H9 (cell line): ENCODE results near the gene C10orf71. TPM values are rescaled to one million over a fixed set of nuclear protein-coding genes. Genes with fewer than 3 reads are reported as not detected.

Experiments used
- DNase-seq: peaks from one replicate; pipeline ENCODE4 v3.0.0-alpha.2; 2017
- H2AFZ ChIP-seq: one replicate; pipeline ENCODE4 v1.6.1; 2013; ENCODE audit warnings: mild to moderate bottlenecking, low read length, control low read depth, moderate library complexity
- H2AK5ac ChIP-seq: 2 replicates; pipeline ENCODE4 v1.6.1; 2013; ENCODE audit warnings: low read length, control low read depth, mixed read lengths; ENCODE audit not compliant: insufficient read length
- H2BK120ac ChIP-seq: one replicate; pipeline ENCODE4 v1.6.1; 2013; ENCODE audit warnings: low read depth, mild to moderate bottlenecking, low read length, control low read depth, inconsistent platforms; ENCODE audit not compliant: poor library complexity, severe bottlenecking
- H2BK12ac ChIP-seq: 2 replicates; pipeline ENCODE4 v1.6.1; 2013; ENCODE audit warnings: low read length, control low read depth, mixed read lengths, low read depth; ENCODE audit not compliant: insufficient read length
- H2BK15ac ChIP-seq: 2 replicates; pipeline ENCODE4 v1.6.1; 2013; ENCODE audit warnings: low read depth, low read length, control low read depth
- H2BK20ac ChIP-seq: one replicate; pipeline ENCODE4 v1.6.1; 2013; ENCODE audit warnings: low read depth, mild to moderate bottlenecking, low read length, control low read depth, inconsistent platforms; ENCODE audit not compliant: poor library complexity, severe bottlenecking
- H2BK5ac ChIP-seq: 2 replicates; pipeline ENCODE4 v1.6.1; 2013; ENCODE audit warnings: low read length, control low read depth, mixed read lengths; ENCODE audit not compliant: insufficient read length
- H3K14ac ChIP-seq: 2 replicates; pipeline ENCODE4 v1.6.1; 2013; ENCODE audit warnings: low read length, control low read depth; ENCODE audit not compliant: insufficient read depth
- H3K18ac ChIP-seq: 2 replicates; pipeline ENCODE4 v1.6.1; 2013; ENCODE audit warnings: low read depth, mild to moderate bottlenecking, mixed read lengths, low read length, control low read depth; ENCODE audit not compliant: insufficient read length
- H3K23ac ChIP-seq: 2 replicates; pipeline ENCODE4 v1.6.1; 2013; ENCODE audit warnings: low read length, control low read depth, mixed read lengths, low read depth; ENCODE audit not compliant: insufficient read length
- H3K23me2 ChIP-seq: 2 replicates; pipeline ENCODE4 v1.6.1; 2013; ENCODE audit warnings: low read depth, mild to moderate bottlenecking, mixed read lengths, low read length, control low read depth; ENCODE audit not compliant: insufficient read length, poor library complexity, severe bottlenecking
- H3K27ac ChIP-seq: 2 replicates; pipeline ENCODE4 v1.5.1; 2013; ENCODE audit warnings: low read length, control low read depth, mixed read lengths, low read depth; ENCODE audit not compliant: insufficient read length
- H3K27me3 ChIP-seq: 2 replicates; pipeline ENCODE4 v1.6.1; 2013; ENCODE audit warnings: low read length, control low read depth, inconsistent platforms; ENCODE audit not compliant: insufficient read depth
- H3K4ac ChIP-seq: 2 replicates; pipeline ENCODE4 v1.6.1; 2013; ENCODE audit warnings: low read depth, mild to moderate bottlenecking, control low read depth, inconsistent platforms, low read length, moderate library complexity
- H3K4me1 ChIP-seq: 2 replicates; pipeline ENCODE4 v1.6.1; 2013; ENCODE audit warnings: low read length, control low read depth, inconsistent platforms; ENCODE audit not compliant: insufficient read depth
- H3K4me2 ChIP-seq: 2 replicates; pipeline ENCODE4 v1.6.1; 2013; ENCODE audit warnings: low read length, control low read depth, mixed read lengths; ENCODE audit not compliant: insufficient read length, insufficient read depth
- H3K56ac ChIP-seq: 2 replicates; pipeline ENCODE4 v1.6.1; 2013; ENCODE audit warnings: low read depth, mild to moderate bottlenecking, mixed read lengths, low read length, control low read depth; ENCODE audit not compliant: insufficient read length
- H3K79me1 ChIP-seq: 2 replicates; pipeline ENCODE4 v1.6.1; 2013; ENCODE audit warnings: low read depth, mild to moderate bottlenecking, moderate library complexity, low read length, control low read depth, inconsistent platforms; ENCODE audit not compliant: insufficient read depth, poor library complexity, severe bottlenecking
- H3K79me2 ChIP-seq: 2 replicates; pipeline ENCODE4 v1.6.1; 2013; ENCODE audit warnings: low read length, control low read depth, inconsistent platforms; ENCODE audit not compliant: insufficient read depth
- H3K9ac ChIP-seq: 2 replicates; pipeline ENCODE4 v1.6.1; 2013; ENCODE audit warnings: low read length, control low read depth, mixed read lengths; ENCODE audit not compliant: insufficient read length; ENCODE audit errors: extremely low read depth
- H3K9me3 ChIP-seq: one replicate; pipeline ENCODE4 v1.6.1; 2013; ENCODE audit warnings: low read depth, low read length, inconsistent platforms; ENCODE audit not compliant: control insufficient read depth
- H3T11ph ChIP-seq: one replicate; pipeline ENCODE4 v1.6.1; 2013; ENCODE audit warnings: mild to moderate bottlenecking, low read length, control low read depth, inconsistent platforms
- H4K20me1 ChIP-seq: one replicate; pipeline ENCODE4 v1.6.1; 2013; ENCODE audit not compliant: control insufficient read depth, insufficient read length, insufficient read depth
- H4K5ac ChIP-seq: 2 replicates; pipeline ENCODE4 v1.6.1; 2013; ENCODE audit warnings: low read depth, mild to moderate bottlenecking, mixed read lengths, low read length, control low read depth; ENCODE audit not compliant: insufficient read length
- H4K8ac ChIP-seq: replicated peaks from 2 replicates; pipeline ENCODE4 v1.6.1; 2013; ENCODE audit warnings: low read length, control low read depth, mixed read lengths, low read depth; ENCODE audit not compliant: insufficient read length
- H4K91ac ChIP-seq: 2 replicates; pipeline ENCODE4 v1.6.1; 2013; ENCODE audit warnings: low read depth, mild to moderate bottlenecking, moderate library complexity, mixed read lengths, low read length, control low read depth; ENCODE audit not compliant: insufficient read length
- H3K27ac Mint-ChIP-seq, 3 experiments: 2 replicates in 2 of 3; 3 replicates in 1 of 3; pipeline ENCODE4 v1.8.0; 2020 to 2021; ENCODE audit warnings: mixed read lengths in 3 of 3, mild to moderate bottlenecking in 1 of 3, moderate library complexity in 1 of 3
- H3K27me3 Mint-ChIP-seq: 2 replicates; pipeline ENCODE4 v1.8.0; 2021; ENCODE audit warnings: low read depth, mild to moderate bottlenecking, moderate library complexity, mixed read lengths
- H3K36me3 Mint-ChIP-seq, 3 experiments: 2 replicates in 2 of 3; 3 replicates in 1 of 3; pipeline ENCODE4 v1.8.0; 2020 to 2021; ENCODE audit warnings: low read depth in 3 of 3, mixed read lengths in 3 of 3; ENCODE audit not compliant: insufficient read depth in 1 of 3
- H3K4me1 Mint-ChIP-seq, 2 experiments: 2 replicates each; pipeline ENCODE4 v1.8.0; 2020; ENCODE audit warnings: mixed read lengths in 2 of 2
- H3K4me3 Mint-ChIP-seq, 2 experiments: 2 replicates in 1 of 2; 3 replicates in 1 of 2; pipeline ENCODE4 v1.8.0; 2020 to 2021; ENCODE audit warnings: mild to moderate bottlenecking in 2 of 2, mixed read lengths in 2 of 2, moderate library complexity in 1 of 2
- H3K9me3 Mint-ChIP-seq, 2 experiments: 2 replicates in 1 of 2; 3 replicates in 1 of 2; pipeline ENCODE4 v1.8.0; 2020; ENCODE audit warnings: mild to moderate bottlenecking in 2 of 2, mixed read lengths in 2 of 2, moderate library complexity in 1 of 2
- CTCF ChIP-seq: fragments of 200-600 bp; sonication (generic); conservative IDR thresholded peaks from 3 replicates; pipeline ENCODE4 v1.8.0; 2021; ENCODE audit warnings: antibody characterized with exemption, mild to moderate bottlenecking
- WGBS: extraction: QIAGEN DNeasy Blood & Tissue Kit; methylation state at CpG from one replicate; pipeline ENCODE4 v1.1.7; 2013; ENCODE audit warnings: missing lambda C conversion rate, low lambda C conversion rate, mixed read lengths; ENCODE audit not compliant: insufficient read length; ENCODE audit errors: extremely low coverage; 5-methylcytosine and 5-hydroxymethylcytosine counted together
- total RNA-seq: library from RNA; stranded (reverse); gene quantifications from 2 replicates; pipeline ENCODE4 v1.2.1, GENCODE V29; 2021

C10orf71 gene
- total RNA-seq, 1 experiment from 2014 or later, result not detected

DNA sequence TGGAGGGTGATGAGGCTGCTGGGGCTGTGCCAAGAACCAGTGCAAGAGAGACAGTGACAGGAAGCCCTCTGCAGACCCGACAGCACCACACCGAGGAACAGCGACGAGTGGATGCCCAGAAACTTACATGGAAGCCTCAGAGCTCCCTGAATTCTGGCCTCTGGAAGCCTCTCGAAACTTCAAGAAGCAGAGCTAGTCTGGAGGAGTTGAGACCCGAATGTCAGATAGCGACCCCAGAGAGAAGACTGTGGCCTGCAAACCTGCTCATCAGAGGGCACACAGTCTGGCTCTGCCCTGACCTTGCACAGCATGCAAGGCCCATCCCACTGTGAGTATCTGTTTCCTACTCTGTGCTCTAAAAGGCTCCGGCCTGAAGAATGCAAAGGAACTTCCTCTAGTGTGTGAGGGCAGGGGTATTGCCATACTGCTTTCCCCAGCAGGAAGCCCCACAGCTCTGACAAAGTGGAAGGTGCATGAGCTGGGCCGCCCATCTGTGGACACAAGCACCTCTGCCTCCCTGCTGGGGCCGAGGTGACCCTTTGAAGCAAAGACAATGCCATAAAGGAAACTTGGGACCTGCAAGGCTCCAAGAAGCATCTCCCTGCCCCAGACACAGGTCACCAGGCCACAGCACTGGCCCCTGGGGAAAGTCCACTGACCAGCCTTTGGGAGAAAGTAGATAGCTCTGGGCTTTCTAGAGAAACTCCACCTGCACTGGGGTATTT, 10.5 kb upstream of the C10orf71 start:
- Histone ChIP-seq H3K27me3 (no peaks in the 10 kb centered on the region), H3K4me1 (no peaks in the 10 kb centered on the region), H3K18ac (no peak overlapping the region), H3K79me2 (no peaks in the 10 kb centered on the region), H3T11ph (no peak overlapping the region), H3K23me2 (no peaks in the 10 kb centered on the region), H3K23ac (no peak overlapping the region), H2BK15ac (no peak overlapping the region), H4K5ac (no peak overlapping the region), H3K4ac (no peak overlapping the region), H3K9me3 (no peaks in the 10 kb centered on the region), H3K9ac (no peak overlapping the region), H2AFZ (no peak overlapping the region), H2BK120ac (no peak overlapping the region), H4K91ac (no peak overlapping the region), H3K56ac (no peak overlapping the region), H2BK5ac (no peak overlapping the region), H3K27ac (no peak overlapping the region), H3K4me2 (no peak overlapping the region), H4K20me1 (no peaks in the 10 kb centered on the region), H3K14ac (no peak overlapping the region; the same call in 1 of the 2 replicates), H2BK12ac (no peak overlapping the region), H2AK5ac (no peak overlapping the region), H4K8ac (no peak overlapping the region), H2BK20ac (no peak overlapping the region), H3K79me1 (no peaks in the 10 kb centered on the region)
- H3K9me3 Mint-ChIP-seq, result no peaks in the 10 kb centered on the region
- H3K27ac Mint-ChIP-seq, result no peak overlapping the region
- H3K4me1 Mint-ChIP-seq, result no peaks in the 10 kb centered on the region
- no peaks in the 10 kb centered on the region for H3K36me3 Mint-ChIP-seq
- no peak overlapping the region for H3K4me3 Mint-ChIP-seq
- no peak for DNase-seq
- peaks cover 12% of the 10 kb centered on the region for H3K27me3 Mint-ChIP-seq
- TF ChIP-seq CTCF, result no peak
- no CpG with 5 or more reads among the region's 10 CpGs for WGBS
